ENCODE measurements around the gene CHFR.
"Not testable (repeated sequence)": the region's sequence is repeated elsewhere in the genome, so short reads cannot be mapped to it uniquely, and the experiment has no call there.

The CHFR gene

DNA sequence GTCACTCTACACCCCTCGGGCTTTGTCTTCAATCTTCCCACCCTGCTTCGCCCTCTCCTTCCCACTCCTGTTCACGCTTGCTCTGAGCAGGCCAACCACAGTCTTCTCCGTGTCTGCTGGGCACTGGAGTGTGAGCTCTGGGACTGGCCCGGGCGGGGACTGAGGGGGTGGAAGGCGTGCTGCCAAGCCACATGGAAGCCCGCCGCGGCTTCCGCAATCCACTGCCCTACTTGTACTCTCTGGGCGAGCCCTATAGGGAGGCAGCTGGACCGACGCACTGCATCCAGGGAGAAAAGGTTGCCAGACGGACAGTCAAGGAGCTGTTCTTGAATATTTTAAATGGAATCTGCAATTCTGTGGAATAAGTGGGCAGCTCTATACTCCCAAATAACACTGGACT, 83.5 kb downstream of the CHFR start:
- H3K4me3 ChIP-seq (ENCODE audit: control insufficient read depth, low read depth, low read length) = no peak overlapping the region
- TF ChIP-seq, protein P1, sequence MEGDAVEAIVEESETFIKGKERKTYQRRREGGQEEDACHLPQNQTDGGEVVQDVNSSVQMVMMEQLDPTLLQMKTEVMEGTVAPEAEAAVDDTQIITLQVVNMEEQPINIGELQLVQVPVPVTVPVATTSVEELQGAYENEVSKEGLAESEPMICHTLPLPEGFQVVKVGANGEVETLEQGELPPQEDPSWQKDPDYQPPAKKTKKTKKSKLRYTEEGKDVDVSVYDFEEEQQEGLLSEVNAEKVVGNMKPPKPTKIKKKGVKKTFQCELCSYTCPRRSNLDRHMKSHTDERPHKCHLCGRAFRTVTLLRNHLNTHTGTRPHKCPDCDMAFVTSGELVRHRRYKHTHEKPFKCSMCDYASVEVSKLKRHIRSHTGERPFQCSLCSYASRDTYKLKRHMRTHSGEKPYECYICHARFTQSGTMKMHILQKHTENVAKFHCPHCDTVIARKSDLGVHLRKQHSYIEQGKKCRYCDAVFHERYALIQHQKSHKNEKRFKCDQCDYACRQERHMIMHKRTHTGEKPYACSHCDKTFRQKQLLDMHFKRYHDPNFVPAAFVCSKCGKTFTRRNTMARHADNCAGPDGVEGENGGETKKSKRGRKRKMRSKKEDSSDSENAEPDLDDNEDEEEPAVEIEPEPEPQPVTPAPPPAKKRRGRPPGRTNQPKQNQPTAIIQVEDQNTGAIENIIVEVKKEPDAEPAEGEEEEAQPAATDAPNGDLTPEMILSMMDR (IDR thresholded peaks at IDR 0.05; ENCODE audit: control insufficient read depth, insufficient read depth, low read depth, low read length, missing control alignments) = no peak

DNA sequence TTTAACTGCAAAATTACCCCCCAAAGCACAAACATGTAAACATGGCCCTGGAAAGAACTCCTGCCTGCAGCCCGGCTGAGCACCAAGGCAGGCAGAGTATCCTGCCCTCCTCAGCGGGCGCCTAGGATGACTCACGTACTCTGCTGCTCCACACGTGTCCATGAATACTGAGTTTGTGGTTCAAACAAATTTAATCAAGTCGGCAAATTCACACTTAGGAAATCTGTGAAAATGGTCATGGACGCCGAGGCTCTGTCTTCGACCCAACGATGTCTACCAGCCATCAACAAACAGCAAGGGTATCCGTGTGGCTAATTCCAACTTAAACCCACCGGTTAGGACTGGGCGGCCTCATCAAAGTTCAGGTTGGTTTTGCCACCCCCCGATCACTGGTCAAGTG, 84.3 kb downstream of the CHFR start:
- TF ChIP-seq, protein P1 (IDR thresholded peaks at IDR 0.05; ENCODE audit: control insufficient read depth, insufficient read depth, low read depth, low read length, missing control alignments) = no peak
- no peak for DNase-seq (ENCODE audit: low read depth)

More for the DNA sequence above, 83.5 kb downstream of the CHFR start:
- DNase-seq (ENCODE audit: low read depth) = peak; percentile 11

DNA sequence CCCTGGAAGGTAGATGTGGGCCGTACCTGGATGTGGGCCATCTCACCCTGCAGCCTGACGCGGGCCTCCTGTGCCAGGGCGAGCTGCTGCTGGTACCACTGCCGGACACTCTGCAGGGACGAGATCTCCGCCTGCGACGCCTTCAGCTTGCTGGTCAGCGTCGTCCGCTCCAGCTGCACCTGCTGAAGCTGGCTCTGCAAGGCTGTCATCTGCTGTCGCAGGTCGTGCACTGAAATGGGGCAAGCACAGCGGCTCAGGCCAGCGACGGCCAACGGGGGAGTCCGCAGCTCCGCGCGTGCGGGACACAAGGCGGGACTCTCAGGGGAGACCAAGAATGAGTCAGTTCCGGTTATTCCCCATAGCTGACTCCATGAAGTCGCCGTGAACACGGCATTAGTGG, 85.7 kb downstream of the CHFR start:
- H3K4me3 ChIP-seq (ENCODE audit: control insufficient read depth, low read depth, low read length) = no peak overlapping the region
- DNase-seq (ENCODE audit: low read depth) = no peak
- TF ChIP-seq, protein P1 (IDR thresholded peaks at IDR 0.05; ENCODE audit: control insufficient read depth, insufficient read depth, low read depth, low read length, missing control alignments) = no peak

More for the DNA sequence above, 84.3 kb downstream of the CHFR start:
- H3K4me3 ChIP-seq (ENCODE audit: control insufficient read depth, low read depth, low read length) = no peak overlapping the region

DNA sequence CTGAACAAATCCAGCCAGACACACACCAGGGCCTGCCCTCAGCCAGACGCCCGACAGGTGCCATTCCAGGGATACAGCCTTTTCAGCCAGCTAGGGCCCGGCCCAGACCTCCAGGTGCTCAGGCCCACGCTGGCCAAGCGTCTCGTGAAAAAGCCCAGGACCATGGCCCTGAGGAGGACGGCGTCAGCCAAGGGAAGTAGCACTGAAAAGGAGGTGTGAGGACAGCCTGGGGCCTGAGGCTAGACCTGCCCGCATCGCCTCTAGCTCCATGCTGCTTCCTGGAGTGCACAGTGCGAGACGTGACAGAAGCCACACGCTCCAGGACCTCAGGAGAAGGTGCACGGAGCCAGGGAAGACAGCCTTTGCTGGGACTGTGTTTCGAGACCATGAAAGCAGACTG, 88.6 kb downstream of the CHFR start:
- no peak for DNase-seq (ENCODE audit: low read depth)
- H3K4me3 ChIP-seq (ENCODE audit: control insufficient read depth, low read depth, low read length) = no peak overlapping the region
- TF ChIP-seq, protein P1 (IDR thresholded peaks at IDR 0.05; ENCODE audit: control insufficient read depth, insufficient read depth, low read depth, low read length, missing control alignments) = no peak

DNA sequence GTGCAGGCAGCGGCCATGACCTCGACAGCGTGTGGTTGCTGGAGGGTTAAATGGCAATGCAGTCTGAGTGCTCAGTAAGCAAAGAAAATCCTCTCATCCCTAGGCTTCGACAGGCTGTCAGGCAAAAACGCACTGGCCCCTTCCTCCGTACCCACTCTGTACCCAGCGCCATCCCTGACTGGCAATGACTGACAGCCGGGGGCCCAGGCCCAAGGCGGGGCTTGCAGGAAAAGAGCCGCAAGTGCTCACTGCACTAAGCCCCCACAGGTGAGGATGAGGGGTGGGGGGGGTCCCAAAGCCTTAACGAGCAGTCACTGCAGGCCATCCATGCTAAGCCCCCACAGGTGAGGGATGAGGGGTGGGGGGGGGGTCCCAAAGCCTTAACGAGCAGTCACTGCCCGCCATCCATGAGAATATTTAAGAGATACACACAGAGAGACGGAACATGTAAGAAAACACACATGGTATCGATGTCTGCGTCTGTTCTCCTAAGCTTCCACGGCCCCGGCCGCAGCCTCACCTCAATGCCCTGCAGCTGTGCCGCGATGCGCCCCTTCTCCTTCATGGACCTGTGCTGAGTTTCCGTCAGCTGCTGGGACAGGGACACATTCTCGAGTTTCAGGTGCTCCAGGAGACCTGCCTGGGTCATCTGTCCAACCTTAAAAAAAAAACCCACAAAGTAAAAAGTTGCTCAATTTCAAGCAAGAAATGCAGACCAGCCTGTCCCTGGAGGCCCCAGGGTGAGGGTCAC, 89.4 kb downstream of the CHFR start:
- TF ChIP-seq, protein P1 (IDR thresholded peaks at IDR 0.05; ENCODE audit: control insufficient read depth, insufficient read depth, low read depth, low read length, missing control alignments) = no peak
- DNase-seq (ENCODE audit: low read depth) = no peak
- H3K4me3 ChIP-seq (ENCODE audit: control insufficient read depth, low read depth, low read length) = no peak overlapping the region

DNA sequence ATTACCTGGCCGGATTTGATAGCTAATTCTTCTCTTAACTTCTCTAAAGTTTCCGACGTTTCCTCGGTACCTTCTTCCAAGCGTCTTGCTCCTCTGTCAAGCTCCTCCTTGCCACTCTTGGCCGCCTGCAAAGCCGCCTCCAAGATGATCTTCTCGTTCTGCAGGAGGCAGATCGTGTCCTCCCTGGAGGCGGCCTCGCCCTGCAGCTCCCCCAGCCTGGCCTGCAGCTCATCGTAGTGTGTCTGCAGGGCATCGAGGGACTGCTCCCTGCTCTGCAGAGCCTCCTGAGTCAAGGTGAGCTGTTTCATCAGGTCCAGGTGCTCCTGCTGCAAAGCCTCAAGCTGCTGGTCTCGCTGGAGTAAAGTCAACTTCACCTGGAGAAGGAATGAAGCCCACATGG, 91.6 kb downstream of the CHFR start:
- no peak for DNase-seq (ENCODE audit: low read depth)
- H3K4me3 ChIP-seq (ENCODE audit: control insufficient read depth, low read depth, low read length) = no peak overlapping the region
- TF ChIP-seq, protein P1 (IDR thresholded peaks at IDR 0.05; ENCODE audit: control insufficient read depth, insufficient read depth, low read depth, low read length, missing control alignments) = no peak

DNA sequence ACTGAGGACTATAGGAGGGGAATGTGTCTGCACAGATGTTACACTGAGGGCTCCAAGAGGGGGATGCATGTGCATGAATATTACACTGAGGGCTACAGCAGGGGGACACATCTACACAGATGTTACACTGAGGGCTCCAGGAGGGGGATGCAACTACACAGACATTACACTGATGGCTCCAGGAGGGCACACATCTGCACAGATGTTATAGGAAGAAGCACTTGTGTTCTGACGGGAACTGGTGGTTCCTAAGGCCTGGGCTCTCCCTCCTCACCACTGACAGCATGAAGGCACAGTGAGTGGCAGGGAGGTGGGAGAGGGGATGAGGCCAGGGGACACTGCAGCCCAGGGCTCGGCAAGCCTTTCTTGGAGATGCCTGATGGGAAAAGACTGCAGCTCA, 95.5 kb downstream of the CHFR start:
- H3K4me3 ChIP-seq (ENCODE audit: control insufficient read depth, low read depth, low read length); DNase-seq (ENCODE audit: low read depth): not testable (repeated sequence)

Measured in AG09309 (cell line).